GM18526 (cell line): ENCODE data around the gene DHRS3.

Source experiments
- POLR2A ChIP-seq: IDR thresholded peaks from 3 replicates; pipeline ENCODE4 v1.6.1; 2011; ENCODE audit not compliant: insufficient read length; ENCODE audit errors: extremely low read depth

Gene DHRS3

GRCh38 chr1:12617901-12618660 lies at the start of gene DHRS3:
Gene DHRS3 (minus strand): TSS chr1:12618210. CDS start chr1:12617348, 862 bp downstream.
- no peak for TF ChIP-seq POLR2A

- no peak for TF ChIP-seq POLR2A
Measured at GRCh38 chr1:12666141-12666735, 48.2 kb upstream of the DHRS3 start.

GRCh38 chr1:12665511-12665910 lies 47.5 kb upstream of the DHRS3 start:
- TF ChIP-seq POLR2A, result no peak

- no peak for TF ChIP-seq POLR2A
Measured at GRCh38 chr1:12662556-12662955, 44.5 kb upstream of the DHRS3 start.

GRCh38 chr1:12661606-12662219 lies 43.7 kb upstream of the DHRS3 start:
- no peak for TF ChIP-seq POLR2A

GRCh38 chr1:12658531-12659453 lies 40.8 kb upstream of the DHRS3 start:
- TF ChIP-seq POLR2A, result no peak

GRCh38 chr1:12657060-12657884 lies 39.3 kb upstream of the DHRS3 start:
- TF ChIP-seq POLR2A, result no peak

- TF ChIP-seq POLR2A, result no peak
Measured at GRCh38 chr1:12656575-12656974, 38.6 kb upstream of the DHRS3 start.

- TF ChIP-seq POLR2A, result no peak
Measured at GRCh38 chr1:12654657-12655056, 36.6 kb upstream of the DHRS3 start.

- TF ChIP-seq POLR2A, result no peak
Measured at GRCh38 chr1:12654004-12654567, 36.1 kb upstream of the DHRS3 start.

GRCh38 chr1:12649971-12650421 lies 32.0 kb upstream of the DHRS3 start:
- TF ChIP-seq POLR2A, result no peak

GRCh38 chr1:12648741-12649140 lies 30.7 kb upstream of the DHRS3 start:
- TF ChIP-seq POLR2A, result no peak

GRCh38 chr1:12644829-12645228 lies 26.8 kb upstream of the DHRS3 start:
- TF ChIP-seq POLR2A, result no peak

GRCh38 chr1:12644237-12644636 lies 26.2 kb upstream of the DHRS3 start:
- no peak for TF ChIP-seq POLR2A

- TF ChIP-seq POLR2A, result no peak
Measured at GRCh38 chr1:12643785-12644184, 25.8 kb upstream of the DHRS3 start, which contains the start of gene AADACL4. Gene AADACL4 (plus strand): TSS chr1:12644085. CDS start chr1:12644547, 462 bp downstream.
